PC-3 (cell line): ENCODE results near the gene SLC22A14. TPM values are rescaled to one million over a fixed set of nuclear protein-coding genes. Genes with fewer than 3 reads are reported as not detected.
"Not testable (repeated sequence)": the region's sequence is repeated elsewhere in the genome, so short reads cannot be mapped to it uniquely, and the experiment has no call there.

ENCODE experiments used
- ATAC-seq: fragments of 200-7000 bp; cut with Tn5 transposase; 2 replicates; pipeline ENCODE4 v1.9.1; 2020; ENCODE audit warnings: mild to moderate bottlenecking, moderate library complexity
- BruUV-seq: library from RNA; stranded (reverse); fragments of 400-500 nt; replicated peaks from 2 replicates; lab custom pipeline; 2021; lab: Mats Ljungman, UMichigan
- CTCF ChIA-PET: fragments of 300-600 bp; sonication (Branson Sonifier 250); formaldehyde crosslinking; loops from one replicate; lab custom pipeline; 2022; ENCODE audit warnings: antibody characterized with exemption; lab: Charles Lee
- POLR2A ChIA-PET: fragments of 300-600 bp; sonication (Branson Sonifier 250); formaldehyde crosslinking; loops from one replicate; lab custom pipeline; 2022; ENCODE audit warnings: antibody characterized with exemption; ENCODE audit not compliant: unreplicated experiment; lab: Charles Lee
- DNase-seq: peaks from one replicate; pipeline ENCODE4 v3.0.0-alpha.2; 2015
- H2AFZ ChIP-seq: fragments of 300-600 bp; sonication (generic); 2 replicates; pipeline ENCODE4 v1.6.0; 2016; ENCODE audit warnings: antibody characterized with exemption, low read length
- H3F3A ChIP-seq: fragments of 300-600 bp; sonication (generic); one replicate; pipeline ENCODE4 v1.6.0; 2017; ENCODE audit warnings: antibody characterized with exemption, low read length, control low read depth, mild to moderate bottlenecking; ENCODE audit not compliant: unreplicated experiment
- H3K27ac ChIP-seq: fragments of 300-600 bp; sonication (generic); 2 replicates; pipeline ENCODE4 v1.5.1; 2016; ENCODE audit warnings: mild to moderate bottlenecking, low read length
- H3K27me3 ChIP-seq: fragments of 300-600 bp; sonication (generic); 2 replicates; pipeline ENCODE4 v1.6.1; 2016; ENCODE audit warnings: low read length, mixed read lengths
- H3K36me3 ChIP-seq: fragments of 300-600 bp; sonication (generic); 2 replicates; pipeline ENCODE4 v1.6.1; 2016; ENCODE audit warnings: low read depth, mixed run types, low read length, mixed read lengths
- H3K4me1 ChIP-seq: fragments of 300-600 bp; sonication (generic); 2 replicates; pipeline ENCODE4 v1.5.1; 2016; ENCODE audit warnings: low read length; ENCODE audit not compliant: insufficient read depth
- H3K4me2 ChIP-seq: fragments of 300-600 bp; sonication (generic); 2 replicates; pipeline ENCODE4 v1.6.0; 2016; ENCODE audit warnings: low read length
- H3K4me3 ChIP-seq: fragments of 300-600 bp; sonication (generic); 2 replicates; pipeline ENCODE4 v1.5.1; 2016; ENCODE audit warnings: mild to moderate bottlenecking, low read length, mixed read lengths
- H3K79me2 ChIP-seq: fragments of 300-600 bp; sonication (generic); 2 replicates; pipeline ENCODE4 v1.6.1; 2017; ENCODE audit warnings: low read length, mixed read lengths
- H3K9ac ChIP-seq: fragments of 300-600 bp; sonication (generic); 2 replicates; pipeline ENCODE4 v1.6.0; 2016; ENCODE audit warnings: mild to moderate bottlenecking, low read length
- H3K9me2 ChIP-seq: fragments of 300-600 bp; sonication (generic); replicated peaks from 2 replicates; pipeline ENCODE4 v1.6.1; 2016; ENCODE audit warnings: mixed run types, low read length, mixed read lengths
- H3K9me3 ChIP-seq: fragments of 300-600 bp; sonication (generic); 2 replicates; pipeline ENCODE4 v1.6.1; 2016; ENCODE audit warnings: low read length, mixed read lengths
- H4K20me1 ChIP-seq: fragments of 300-600 bp; sonication (generic); 2 replicates; pipeline ENCODE4 v1.6.1; 2016; ENCODE audit warnings: low read length, mixed read lengths
- CTCF ChIP-seq: fragments of 300-600 bp; sonication (generic); conservative IDR thresholded peaks from 2 replicates; pipeline ENCODE4 v1.5.1; 2017; ENCODE audit warnings: antibody characterized with exemption, low read depth, mild to moderate bottlenecking, low read length
- EZH2 ChIP-seq: fragments of 300-600 bp; sonication (generic); IDR thresholded peaks from one replicate; pipeline ENCODE4 v1.6.1; 2017; ENCODE audit warnings: antibody characterized with exemption, mild to moderate bottlenecking, low read length; ENCODE audit not compliant: unreplicated experiment
- EZH2phosphoT487 ChIP-seq: fragments of 300-600 bp; sonication (generic); IDR thresholded peaks from 2 replicates; pipeline ENCODE4 v1.6.1; 2018; ENCODE audit warnings: mild to moderate bottlenecking, antibody characterized with exemption, low read length, borderline replicate concordance
- intact Hi-C: fragments of 100-400 bp; cut with micrococcal nuclease; formaldehyde crosslinking; loops from 2 replicates; pipeline ENCODE4 v1.9.0; 2023
- total RNA-seq: library from RNA; depleted of rRNA; stranded (reverse); fragments of >200 nt; gene quantifications from 2 replicates; pipeline ENCODE4 v1.2.3, GENCODE V29; 2014

The SLC22A14 gene
- total RNA-seq, 1 experiment from 2014 or later: 0.07 TPM

GRCh38 chr3:38289286-38290217 is 7.5 kb downstream of the SLC22A14 start:
- H3K79me2 ChIP-seq, H3K9me3 ChIP-seq, POLR2A ChIA-PET, H3K9ac ChIP-seq, H3K4me1 ChIP-seq, DNase-seq, H3K9me2 ChIP-seq, H3K4me2 ChIP-seq, ATAC-seq, H3K36me3 ChIP-seq, H4K20me1 ChIP-seq, BruUV-seq, H3K27ac ChIP-seq, H3K4me3 ChIP-seq, H2AFZ ChIP-seq, H3F3A ChIP-seq, H3K27me3 ChIP-seq, intact Hi-C loops: not testable (repeated sequence)
- CTCF ChIA-PET: interaction anchor here (0.6 kb wide), 1 partner anchor 9 kb away, joined by 3 read pairs; no protein-coding TSS in a partner anchor

- peak; percentile 10 for DNase-seq
- H3K27ac ChIP-seq, H3K9me2 ChIP-seq, H3K36me3 ChIP-seq, H3K79me2 ChIP-seq, H2AFZ ChIP-seq, POLR2A ChIA-PET, H3K4me2 ChIP-seq, ATAC-seq, H4K20me1 ChIP-seq, H3K9ac ChIP-seq, H3F3A ChIP-seq, H3K27me3 ChIP-seq, H3K4me3 ChIP-seq, H3K4me1 ChIP-seq, H3K9me3 ChIP-seq, BruUV-seq: not testable (repeated sequence)
- CTCF ChIA-PET: interaction anchor here (0.6 kb wide), 1 partner anchor 32 kb away, joined by 3 read pairs; no protein-coding TSS in a partner anchor
- intact Hi-C loops: loop anchor here (5.0 kb wide), 1 partner anchor 325 kb away; no protein-coding TSS in a partner anchor
Measured at GRCh38 chr3:38297053-38297452, 15.0 kb downstream of the SLC22A14 start.

- H3K36me3 ChIP-seq: no peaks in the 10 kb centered on the region
- no peaks in the 10 kb centered on the region for H4K20me1 ChIP-seq
- H3F3A ChIP-seq: no peaks in the 10 kb centered on the region
- no peaks in the 10 kb centered on the region for H3K4me1 ChIP-seq
- ChIA-PET POLR2A (no interaction called here), CTCF (interaction anchor here (0.5 to 1.3 kb wide), 10 partner anchors 24 to 323 kb away, joined by 3 to 21 read pairs (median 4); no protein-coding TSS in a partner anchor)
- no TSS peak for BruUV-seq
- H3K9ac ChIP-seq: no peak overlapping the region
- intact Hi-C loops: loop anchor here (5.0 kb wide), 1 partner anchor 325 kb away; no protein-coding TSS in a partner anchor
- H3K4me3 ChIP-seq: no peak overlapping the region
- TF ChIP-seq CTCF (no peak), EZH2phosphoT487 (no peak), EZH2 (no peak)
- ATAC-seq (no peak), DNase-seq (no peak)
- H3K9me3 ChIP-seq: no peaks in the 10 kb centered on the region
- H3K79me2 ChIP-seq: no peaks in the 10 kb centered on the region
- H2AFZ ChIP-seq: no peak overlapping the region
- H3K27me3 ChIP-seq: no peaks in the 10 kb centered on the region
- no peak overlapping the region for H3K4me2 ChIP-seq
- no peaks in the 10 kb centered on the region for H3K9me2 ChIP-seq
- H3K27ac ChIP-seq: no peak overlapping the region
Measured at GRCh38 chr3:38297537-38297936, 15.4 kb downstream of the SLC22A14 start.
